ENCODE results near the gene MTIF2.
"Not testable (repeated sequence)": the region's sequence is repeated elsewhere in the genome, so short reads cannot be mapped to it uniquely, and the experiment has no call there.

MTIF2 gene

GRCh38 chr2:55241582-55241981 is 27.4 kb downstream of the MTIF2 start:
- DNase-seq, result not testable (repeated sequence)

DNA sequence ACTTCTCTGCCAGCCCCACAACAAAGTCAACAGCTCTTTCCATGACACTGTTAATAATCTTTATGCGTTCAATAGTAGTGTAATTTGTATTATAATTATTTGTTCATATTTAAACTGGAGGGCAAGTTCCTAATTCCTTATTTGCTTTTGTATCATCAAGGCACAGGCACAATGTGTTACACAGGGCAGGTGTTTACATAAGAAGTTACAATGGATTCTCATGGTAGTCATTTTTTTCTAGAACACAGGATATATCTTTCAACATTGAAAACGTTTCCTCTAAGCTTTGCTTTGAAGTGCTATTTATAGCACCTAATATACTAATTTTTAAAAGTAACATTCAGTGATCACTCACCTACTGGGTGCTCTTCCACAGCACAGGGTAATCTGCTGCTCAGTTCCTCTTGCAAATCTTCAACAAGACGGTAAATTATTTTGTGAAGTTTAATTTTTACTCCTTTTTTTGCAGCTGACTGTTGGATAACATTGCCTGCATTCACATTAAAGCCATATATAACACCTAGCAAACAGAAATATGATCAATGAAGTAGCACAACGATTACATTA is 29.3 kb downstream of the MTIF2 start:
- DNase-seq, result no peak

- no peak for DNase-seq
These were observed 32.0 kb downstream of the MTIF2 start for GRCh38 chr2:55236992-55237543.

DNA sequence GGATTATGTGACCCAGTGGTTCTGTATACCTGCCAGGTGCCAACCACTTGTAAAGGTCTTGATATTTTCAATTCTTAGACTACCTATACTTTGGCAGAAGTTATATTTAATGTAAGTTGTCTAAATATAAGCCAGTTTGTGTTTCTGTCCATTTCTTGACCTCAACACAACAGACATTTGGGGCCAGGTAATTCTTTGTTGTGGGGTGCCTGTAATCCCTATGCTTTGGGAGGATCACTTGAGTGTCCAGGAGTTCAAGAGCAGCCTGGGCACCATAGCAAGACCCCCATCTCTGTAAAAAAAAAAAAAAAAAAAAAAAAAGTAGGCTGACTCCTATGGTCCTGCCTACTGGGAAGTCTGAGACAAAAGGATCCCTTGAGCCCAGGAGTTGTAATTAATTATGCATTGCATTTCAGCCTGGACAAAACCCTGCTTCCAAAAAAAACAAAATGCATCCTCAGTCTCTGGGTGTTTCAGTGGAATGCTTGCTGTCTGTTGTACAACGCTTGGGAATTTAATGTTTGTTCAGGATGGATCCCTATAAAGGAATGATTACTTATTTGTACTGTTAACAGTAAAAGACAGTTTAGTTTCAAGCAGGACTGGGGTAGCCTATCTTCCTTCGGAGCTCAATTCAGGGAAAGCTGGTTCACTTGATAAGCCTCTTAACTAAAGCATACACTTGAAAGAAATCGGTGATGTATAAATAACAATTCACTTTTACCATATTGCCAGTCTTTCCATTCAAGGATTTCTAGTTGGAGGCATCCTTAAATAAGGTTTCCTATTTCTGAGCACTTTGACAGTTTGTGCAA is 33.1 kb downstream of the MTIF2 start:
- DNase-seq, result no peak

GRCh38 chr2:55233658-55233940 is 35.4 kb downstream of the MTIF2 start:
- DNase-seq, result no peak

DNA sequence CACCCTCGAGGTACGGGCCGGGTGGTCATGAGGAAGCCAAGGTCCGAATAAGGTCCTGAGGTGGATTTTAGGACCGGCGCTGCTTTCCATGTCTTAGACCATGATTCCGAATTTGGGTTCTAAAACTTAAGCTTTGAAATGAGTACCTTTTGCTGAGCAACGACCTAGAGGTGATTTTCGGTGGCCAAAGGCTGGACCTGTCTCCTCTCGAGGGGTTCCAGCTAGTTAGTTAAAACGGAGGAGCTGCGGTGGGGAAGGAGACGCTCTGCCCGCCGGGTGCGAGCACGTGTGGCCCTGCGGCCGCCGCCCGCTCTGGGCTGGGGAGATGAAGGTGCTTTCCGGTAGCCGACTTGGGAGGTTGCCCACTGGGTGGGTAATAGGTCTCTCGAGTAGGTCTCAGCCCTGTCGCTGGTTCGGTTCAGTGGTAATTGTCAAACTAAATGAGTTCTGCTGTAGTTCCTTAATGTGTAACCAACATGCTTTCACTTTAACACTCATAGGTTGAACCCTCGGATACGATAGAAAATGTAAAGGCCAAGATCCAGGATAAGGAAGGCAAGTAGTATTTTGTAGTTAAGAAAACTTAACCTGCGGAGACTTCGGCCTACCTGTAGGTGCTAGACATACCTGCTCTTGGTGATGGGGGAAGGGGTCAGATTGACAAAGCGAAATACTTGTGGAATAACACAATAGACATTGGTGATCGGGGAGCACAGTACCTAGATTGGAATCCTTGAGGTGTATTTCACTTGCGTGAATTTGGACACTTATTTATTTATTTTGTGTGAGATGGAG is 36.0 kb downstream of the MTIF2 start:
- peak; percentile 56 for DNase-seq

GRCh38 chr2:55232084-55232862 is 36.8 kb downstream of the MTIF2 start, which contains the start of the genes CLHC1 and RPS27A:
Gene CLHC1 (minus strand): TSS chr2:55232293. CDS start chr2:55222411, 9,882 bp downstream.
Gene RPS27A (plus strand): TSS chr2:55232688. CDS start chr2:55232825, 137 bp downstream.
- DNase-seq, result peak; percentile 97

- no peak for DNase-seq
These were observed 37.4 kb downstream of the MTIF2 start for GRCh38 chr2:55231546-55232083.

DNA sequence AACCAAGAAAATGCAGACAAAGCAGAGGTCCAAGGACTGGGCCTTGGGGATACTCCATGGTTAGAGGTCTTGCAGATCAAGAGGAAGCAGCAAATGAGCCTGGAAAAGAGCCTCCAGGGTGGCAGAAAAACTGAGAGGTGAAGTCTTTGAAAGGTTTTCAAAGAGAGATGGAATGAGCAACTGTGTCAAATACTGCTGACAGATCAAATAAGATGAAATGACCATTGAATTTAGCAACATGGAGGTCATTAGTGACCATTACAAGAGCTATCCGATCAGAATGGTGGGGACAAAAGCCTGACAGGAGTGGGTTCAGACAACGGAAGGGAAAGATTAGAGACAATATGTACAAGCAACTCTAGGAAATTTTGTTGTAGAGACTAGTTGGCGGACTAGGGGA is 38.5 kb downstream of the MTIF2 start:
- DNase-seq, result no peak

GRCh38 chr2:55229221-55229620 is 39.8 kb downstream of the MTIF2 start:
- DNase-seq, result no peak

DNA sequence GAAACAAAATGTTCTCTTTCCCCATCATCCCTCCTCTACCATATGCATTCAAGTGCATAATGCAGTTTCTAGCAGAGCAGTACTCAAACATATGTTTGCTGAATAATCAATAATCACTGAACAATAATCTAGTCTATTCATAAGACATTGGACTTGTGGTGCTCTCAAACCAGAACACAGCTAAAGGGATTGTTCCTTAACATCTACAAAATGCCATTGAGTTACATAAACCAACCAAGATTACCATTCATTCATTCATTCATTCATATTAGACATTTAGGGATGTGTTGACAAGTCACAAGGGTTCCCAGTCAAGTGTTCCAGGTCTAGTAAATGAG is 40.8 kb downstream of the MTIF2 start:
- DNase-seq, result no peak

DNA sequence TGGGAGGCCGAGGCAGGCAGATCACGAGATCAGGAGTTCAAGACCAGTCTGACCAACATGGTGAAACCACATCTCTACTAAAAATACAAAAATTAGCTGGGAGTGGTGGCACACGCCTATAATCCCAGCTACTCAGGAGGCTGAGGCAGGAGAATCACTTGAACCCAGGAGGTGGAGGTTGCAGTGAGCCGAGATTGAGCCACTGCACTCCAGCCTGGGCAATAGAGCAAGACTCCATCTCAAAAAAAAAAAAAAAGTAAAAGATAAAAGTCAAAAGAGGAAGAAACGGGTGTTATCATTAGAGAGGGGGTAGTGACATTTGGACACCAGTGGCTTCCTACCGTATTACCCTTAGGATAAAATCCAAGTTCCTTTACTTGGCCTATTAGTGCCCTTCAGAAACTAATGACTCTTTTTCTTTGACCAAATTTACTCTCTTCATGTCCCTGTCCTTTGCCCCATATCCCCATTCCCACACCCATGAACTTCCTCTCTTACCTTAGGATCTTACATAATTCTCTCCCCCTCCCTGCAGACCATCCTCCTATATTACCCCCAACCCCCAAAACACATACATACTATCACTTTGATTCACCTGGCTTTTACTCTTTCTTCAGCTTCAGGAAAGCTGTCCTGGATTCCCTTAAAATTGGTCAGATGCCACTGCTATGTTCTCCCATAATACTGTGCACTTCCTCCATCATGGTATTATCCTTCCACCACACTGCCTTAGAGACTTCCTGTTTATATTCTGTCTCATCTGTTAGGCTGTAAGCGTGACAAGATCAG is 41.4 kb downstream of the MTIF2 start:
- not testable (repeated sequence) for DNase-seq

GRCh38 chr2:55225481-55226020 is 43.5 kb downstream of the MTIF2 start:
- no peak for DNase-seq

DNA sequence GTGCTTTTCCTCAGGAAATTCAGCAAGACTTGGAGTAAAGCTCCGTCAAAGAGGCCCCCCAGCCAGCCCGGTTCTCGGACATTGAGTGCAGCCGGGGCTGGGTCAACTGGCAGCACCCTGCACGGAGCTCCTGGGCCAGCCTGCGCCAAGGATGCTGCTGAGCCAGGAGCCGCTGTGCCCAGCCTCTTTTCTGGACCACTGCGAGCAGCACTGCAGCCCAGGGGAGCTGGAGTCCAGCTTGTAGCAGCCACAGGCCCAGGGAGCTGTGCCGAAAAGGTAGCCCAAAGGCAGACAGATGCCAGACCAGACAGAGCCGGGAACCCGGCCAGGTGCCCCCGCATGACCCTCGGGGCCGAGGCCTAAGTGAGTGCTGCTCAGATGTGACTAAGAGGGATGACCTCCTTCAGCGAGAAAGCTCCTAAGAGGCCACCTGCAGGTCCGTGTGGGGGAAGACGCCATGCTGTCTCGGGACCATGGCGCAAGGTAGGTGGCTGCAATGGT is 44.2 kb downstream of the MTIF2 start:
- no peak for DNase-seq

- no peak for DNase-seq
These were observed 44.9 kb downstream of the MTIF2 start for GRCh38 chr2:55223958-55224760.

GRCh38 chr2:55213822-55214221 is 55.2 kb downstream of the MTIF2 start:
- no peak for DNase-seq

- DNase-seq, result no peak
These were observed 64.1 kb downstream of the MTIF2 start for GRCh38 chr2:55204950-55205349.

GRCh38 chr2:55204536-55204935 is 64.5 kb downstream of the MTIF2 start:
- no peak for DNase-seq

DNA sequence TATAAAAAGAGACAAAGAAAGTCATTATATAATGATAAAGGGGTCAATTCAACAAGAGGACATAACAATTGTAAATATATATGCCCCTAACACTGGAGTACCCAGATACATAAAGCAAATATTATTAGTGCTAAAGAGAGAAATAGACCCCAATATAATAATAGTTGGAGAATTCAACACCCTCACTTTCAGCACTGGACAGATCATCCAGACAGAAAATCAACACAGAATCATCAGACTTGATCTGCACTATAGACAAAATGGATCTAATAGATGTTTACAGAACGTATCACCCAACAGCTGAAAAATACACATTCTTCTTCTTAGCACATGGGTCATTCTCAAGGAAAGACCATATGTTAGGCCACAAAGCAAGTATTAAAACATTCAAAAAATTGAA is 68.6 kb downstream of the MTIF2 start:
- DNase-seq, result no peak

DNA sequence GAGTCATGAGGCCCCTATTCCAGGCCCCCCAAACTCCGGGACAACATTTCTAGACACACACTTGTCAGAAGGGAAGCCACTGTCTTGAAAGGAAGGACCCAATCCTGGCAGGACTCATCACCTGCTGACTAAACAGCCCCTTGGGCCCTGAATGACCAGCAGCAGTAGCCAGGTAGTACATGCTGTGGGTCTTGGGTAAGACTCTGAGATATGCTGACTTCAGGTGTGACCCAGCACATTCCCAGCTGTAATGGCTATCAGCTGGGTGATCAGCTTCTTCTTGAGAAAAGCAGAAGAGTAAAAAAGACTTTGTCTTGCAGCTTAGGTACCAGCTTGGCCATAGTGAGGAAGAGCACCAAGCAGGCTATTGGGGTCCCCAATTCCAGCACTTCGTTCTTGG is 72.5 kb downstream of the MTIF2 start:
- no peak for DNase-seq

Data from stimulated activated CD8-positive, alpha-beta memory T cell treated with anti-CD3 and anti-CD28 coated beads, Interleukin-4, amount 100 ng/mL, for 48 hours (primary cell).